ENCODE data around the gene TAS1R2.

Gene TAS1R2

DNA sequence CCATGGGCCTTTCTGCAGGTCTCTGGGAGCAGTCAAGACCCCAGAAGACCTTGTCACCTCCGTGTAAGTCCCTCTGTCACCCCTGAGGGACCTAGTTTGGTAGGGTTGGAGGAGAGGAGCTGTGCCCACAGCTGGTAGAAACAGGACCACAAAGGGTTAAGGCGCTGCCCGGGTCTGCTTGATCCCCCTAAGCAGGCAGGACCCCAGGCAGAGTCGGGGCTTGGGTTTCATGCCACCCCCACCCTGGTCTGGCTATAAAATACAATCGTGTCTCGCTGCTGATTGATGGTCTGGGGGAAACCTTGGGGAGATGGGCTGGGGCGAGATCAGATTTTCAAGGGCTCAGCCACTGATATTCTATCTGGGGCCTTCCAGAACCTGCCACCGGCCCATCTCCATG, 50.9 kb downstream of the TAS1R2 start:
- H3K27ac ChIP-seq (replicated peaks): no peak overlapping the region
- no peak overlapping the region for H3K4me3 ChIP-seq (replicated peaks; ENCODE audit: insufficient read depth, low read length)
- no peak for DNase-seq (ENCODE audit: low read depth in 1 of 2, low spot score in 1 of 2)
- peaks cover 2% of the 10 kb centered on the region for H3K27me3 ChIP-seq (ENCODE audit: insufficient read depth, poor library complexity, severe bottlenecking)
- TF ChIP-seq, protein P1, sequence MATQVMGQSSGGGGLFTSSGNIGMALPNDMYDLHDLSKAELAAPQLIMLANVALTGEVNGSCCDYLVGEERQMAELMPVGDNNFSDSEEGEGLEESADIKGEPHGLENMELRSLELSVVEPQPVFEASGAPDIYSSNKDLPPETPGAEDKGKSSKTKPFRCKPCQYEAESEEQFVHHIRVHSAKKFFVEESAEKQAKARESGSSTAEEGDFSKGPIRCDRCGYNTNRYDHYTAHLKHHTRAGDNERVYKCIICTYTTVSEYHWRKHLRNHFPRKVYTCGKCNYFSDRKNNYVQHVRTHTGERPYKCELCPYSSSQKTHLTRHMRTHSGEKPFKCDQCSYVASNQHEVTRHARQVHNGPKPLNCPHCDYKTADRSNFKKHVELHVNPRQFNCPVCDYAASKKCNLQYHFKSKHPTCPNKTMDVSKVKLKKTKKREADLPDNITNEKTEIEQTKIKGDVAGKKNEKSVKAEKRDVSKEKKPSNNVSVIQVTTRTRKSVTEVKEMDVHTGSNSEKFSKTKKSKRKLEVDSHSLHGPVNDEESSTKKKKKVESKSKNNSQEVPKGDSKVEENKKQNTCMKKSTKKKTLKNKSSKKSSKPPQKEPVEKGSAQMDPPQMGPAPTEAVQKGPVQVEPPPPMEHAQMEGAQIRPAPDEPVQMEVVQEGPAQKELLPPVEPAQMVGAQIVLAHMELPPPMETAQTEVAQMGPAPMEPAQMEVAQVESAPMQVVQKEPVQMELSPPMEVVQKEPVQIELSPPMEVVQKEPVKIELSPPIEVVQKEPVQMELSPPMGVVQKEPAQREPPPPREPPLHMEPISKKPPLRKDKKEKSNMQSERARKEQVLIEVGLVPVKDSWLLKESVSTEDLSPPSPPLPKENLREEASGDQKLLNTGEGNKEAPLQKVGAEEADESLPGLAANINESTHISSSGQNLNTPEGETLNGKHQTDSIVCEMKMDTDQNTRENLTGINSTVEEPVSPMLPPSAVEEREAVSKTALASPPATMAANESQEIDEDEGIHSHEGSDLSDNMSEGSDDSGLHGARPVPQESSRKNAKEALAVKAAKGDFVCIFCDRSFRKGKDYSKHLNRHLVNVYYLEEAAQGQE (IDR thresholded peaks at IDR 0.05; ENCODE audit: insufficient replicate concordance, low read depth): no peak
- TF ChIP-seq GABPA (IDR thresholded peaks at IDR 0.05; ENCODE audit: low read depth) (no peak), SPI1 (IDR thresholded peaks at IDR 0.05; ENCODE audit: borderline replicate concordance, low read depth) (no peak), POLR2AphosphoS5 (IDR thresholded peaks at IDR 0.05; ENCODE audit: low read depth) (no peak)
- TF ChIP-seq, protein P2, sequence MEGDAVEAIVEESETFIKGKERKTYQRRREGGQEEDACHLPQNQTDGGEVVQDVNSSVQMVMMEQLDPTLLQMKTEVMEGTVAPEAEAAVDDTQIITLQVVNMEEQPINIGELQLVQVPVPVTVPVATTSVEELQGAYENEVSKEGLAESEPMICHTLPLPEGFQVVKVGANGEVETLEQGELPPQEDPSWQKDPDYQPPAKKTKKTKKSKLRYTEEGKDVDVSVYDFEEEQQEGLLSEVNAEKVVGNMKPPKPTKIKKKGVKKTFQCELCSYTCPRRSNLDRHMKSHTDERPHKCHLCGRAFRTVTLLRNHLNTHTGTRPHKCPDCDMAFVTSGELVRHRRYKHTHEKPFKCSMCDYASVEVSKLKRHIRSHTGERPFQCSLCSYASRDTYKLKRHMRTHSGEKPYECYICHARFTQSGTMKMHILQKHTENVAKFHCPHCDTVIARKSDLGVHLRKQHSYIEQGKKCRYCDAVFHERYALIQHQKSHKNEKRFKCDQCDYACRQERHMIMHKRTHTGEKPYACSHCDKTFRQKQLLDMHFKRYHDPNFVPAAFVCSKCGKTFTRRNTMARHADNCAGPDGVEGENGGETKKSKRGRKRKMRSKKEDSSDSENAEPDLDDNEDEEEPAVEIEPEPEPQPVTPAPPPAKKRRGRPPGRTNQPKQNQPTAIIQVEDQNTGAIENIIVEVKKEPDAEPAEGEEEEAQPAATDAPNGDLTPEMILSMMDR (IDR thresholded peaks at IDR 0.05; ENCODE audit: insufficient read depth, low read length): no peak

DNA sequence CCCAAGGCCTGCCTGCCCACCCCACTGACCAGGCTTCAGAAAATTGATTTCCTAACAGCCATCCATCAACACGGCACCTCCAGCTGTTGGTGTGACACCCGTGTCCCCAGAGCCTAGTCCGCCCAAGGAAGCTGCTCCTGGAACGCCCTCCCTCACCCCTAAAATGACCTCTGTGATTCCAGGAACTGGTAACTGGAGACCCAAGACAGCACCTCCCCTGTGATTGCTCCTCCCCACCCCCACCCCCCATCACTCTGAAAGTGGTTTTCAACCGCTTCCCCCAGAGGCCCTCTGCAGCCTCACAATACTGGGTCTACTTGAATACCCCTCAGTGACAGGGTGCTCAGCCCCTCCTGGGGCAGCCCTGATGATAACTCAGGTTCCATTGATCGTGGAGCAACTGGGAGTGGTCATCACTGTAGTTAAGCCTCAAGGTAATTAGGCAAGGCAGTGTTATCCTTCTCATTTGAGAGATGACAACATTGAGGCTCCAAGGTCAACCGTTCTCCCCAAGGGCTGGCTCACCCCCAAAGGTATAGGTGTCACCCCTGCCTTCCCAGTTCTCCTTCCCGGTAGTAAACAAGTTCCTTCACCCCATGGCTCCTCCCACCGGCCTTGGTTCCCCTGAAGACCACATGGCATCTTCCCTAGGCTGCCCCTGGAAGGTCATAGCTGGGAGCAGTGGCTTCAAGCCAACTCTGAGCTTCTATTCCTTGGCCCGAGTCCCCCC, 52.0 kb downstream of the TAS1R2 start:
- no peak for DNase-seq (ENCODE audit: low read depth in 1 of 2, low spot score in 1 of 2)
- H3K4me3 ChIP-seq (replicated peaks; ENCODE audit: insufficient read depth, low read length): no peak overlapping the region
- H3K27ac ChIP-seq (replicated peaks): no peak overlapping the region
- TF ChIP-seq, protein P1 (IDR thresholded peaks at IDR 0.05; ENCODE audit: insufficient replicate concordance, low read depth): no peak
- TF ChIP-seq SPI1 (IDR thresholded peaks at IDR 0.05; ENCODE audit: borderline replicate concordance, low read depth): no peak
- TF ChIP-seq GABPA (IDR thresholded peaks at IDR 0.05; ENCODE audit: low read depth): no peak
- TF ChIP-seq POLR2AphosphoS5 (IDR thresholded peaks at IDR 0.05; ENCODE audit: low read depth): no peak
- TF ChIP-seq, protein P2 (IDR thresholded peaks at IDR 0.05; ENCODE audit: insufficient read depth, low read length): no peak
- peaks cover 2% of the 10 kb centered on the region for H3K27me3 ChIP-seq (ENCODE audit: insufficient read depth, poor library complexity, severe bottlenecking)

DNA sequence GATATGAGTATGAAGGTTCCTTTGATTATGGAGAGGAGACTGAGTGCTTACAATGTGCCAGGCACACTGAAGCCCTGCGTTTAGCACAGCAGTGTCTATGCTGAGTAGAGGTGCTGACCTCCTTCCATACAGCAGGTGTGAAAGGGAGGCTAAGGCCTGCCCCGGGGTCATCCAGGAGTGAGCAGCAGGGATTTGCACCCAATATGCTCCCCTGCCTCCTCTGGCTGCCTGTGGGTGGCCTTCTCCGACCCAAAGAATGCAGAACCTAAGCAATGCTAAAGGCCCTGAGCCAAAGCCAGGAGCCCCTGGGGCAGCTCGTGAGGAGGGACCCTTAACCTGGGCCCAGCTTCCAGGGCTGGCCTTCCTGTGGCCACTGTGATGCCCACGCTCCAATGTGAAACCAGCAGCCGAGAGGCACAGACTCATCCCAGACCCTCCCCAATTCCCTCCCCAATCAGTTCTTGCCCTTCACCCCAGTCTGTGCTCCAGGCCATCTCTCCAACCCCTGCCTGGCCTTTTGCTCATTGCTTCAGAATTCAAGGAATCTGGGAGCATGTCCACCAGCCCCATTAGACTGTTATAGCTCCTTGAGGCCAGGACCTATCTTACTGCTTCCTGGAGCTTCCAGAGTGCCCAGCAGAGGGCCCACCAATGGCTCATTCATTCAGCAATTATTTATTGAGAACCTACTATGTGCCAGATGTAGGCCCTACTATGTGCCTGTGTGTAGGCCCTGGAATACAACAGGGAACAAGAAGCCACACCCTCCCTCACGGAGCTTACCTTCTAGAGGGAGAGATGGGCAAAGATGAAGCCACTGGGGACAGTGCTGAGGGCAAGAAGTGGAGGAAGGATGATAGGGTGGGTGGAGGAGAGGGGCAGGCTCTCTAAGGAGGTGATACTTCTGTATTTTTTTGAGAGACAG, 53.3 kb downstream of the TAS1R2 start:
- Histone ChIP-seq H3K27me3 (ENCODE audit: insufficient read depth, poor library complexity, severe bottlenecking) (no peaks in the 10 kb centered on the region), H3K4me3 (replicated peaks; ENCODE audit: insufficient read depth, low read length) (no peak overlapping the region), H3K27ac (replicated peaks) (no peak overlapping the region)
- no peak for TF ChIP-seq SPI1 (IDR thresholded peaks at IDR 0.05; ENCODE audit: borderline replicate concordance, low read depth)
- no peak for TF ChIP-seq GABPA (IDR thresholded peaks at IDR 0.05; ENCODE audit: low read depth)
- TF ChIP-seq, protein P2 (IDR thresholded peaks at IDR 0.05; ENCODE audit: insufficient read depth, low read length): no peak
- TF ChIP-seq POLR2AphosphoS5 (IDR thresholded peaks at IDR 0.05; ENCODE audit: low read depth): no peak
- TF ChIP-seq, protein P1 (IDR thresholded peaks at IDR 0.05; ENCODE audit: insufficient replicate concordance, low read depth): no peak
- DNase-seq (ENCODE audit: low read depth in 1 of 2, low spot score in 1 of 2): no peak

Data from HL-60 (cell line).